HS-27A (cell line): Measurements from ENCODE around the gene RCC1.
"Not testable (repeated sequence)": the region's sequence is repeated elsewhere in the genome, so short reads cannot be mapped to it uniquely, and the experiment has no call there.

Experiments used
- DNase-seq: peaks from one replicate; pipeline ENCODE4 v3.0.0-alpha.2; 2012; ENCODE audit warnings: low read depth, missing footprints

The RCC1 gene

GRCh38 chr1:28505406-28506187 is at the start of gene RCC1:
Gene RCC1 (plus strand): TSS chr1:28506043. CDS start chr1:28529867, 23,824 bp downstream.
- DNase-seq, result peak; percentile 99

GRCh38 chr1:28456078-28456477 is 49.8 kb upstream of the RCC1 start:
- DNase-seq, result no peak

- DNase-seq, result no peak
These were observed 48.2 kb upstream of the RCC1 start for GRCh38 chr1:28457678-28458077.

- no peak for DNase-seq
These were observed 47.3 kb upstream of the RCC1 start for GRCh38 chr1:28458237-28459228.

GRCh38 chr1:28466226-28466778 is 39.5 kb upstream of the RCC1 start:
- DNase-seq, result no peak

GRCh38 chr1:28470146-28470545 is 35.7 kb upstream of the RCC1 start:
- no peak for DNase-seq

GRCh38 chr1:28479497-28479896 is 26.3 kb upstream of the RCC1 start:
- DNase-seq, result not testable (repeated sequence)

GRCh38 chr1:28480308-28480707 is 25.5 kb upstream of the RCC1 start:
- no peak for DNase-seq

GRCh38 chr1:28482138-28482537 is 23.7 kb upstream of the RCC1 start:
- DNase-seq, result no peak

- DNase-seq, result no peak
These were observed 23.1 kb upstream of the RCC1 start for GRCh38 chr1:28482702-28483101.

- no peak for DNase-seq
These were observed 11.1 kb upstream of the RCC1 start for GRCh38 chr1:28494737-28495136.

- no peak for DNase-seq
These were observed 6.3 kb upstream of the RCC1 start for GRCh38 chr1:28499553-28499952.

GRCh38 chr1:28501925-28502324 is 3.9 kb upstream of the RCC1 start:
- DNase-seq, result no peak

- DNase-seq, result no peak
These were observed 2.7 kb upstream of the RCC1 start for GRCh38 chr1:28503117-28503516.

GRCh38 chr1:28506907-28507246 is 1.0 kb downstream of the RCC1 start:
- no peak for DNase-seq

GRCh38 chr1:28507247-28507645 is 1.4 kb downstream of the RCC1 start:
- DNase-seq, result no peak

GRCh38 chr1:28507646-28508434 is 2.0 kb downstream of the RCC1 start:
- no peak for DNase-seq

- DNase-seq, result no peak
These were observed 2.6 kb downstream of the RCC1 start for GRCh38 chr1:28508435-28508754.

GRCh38 chr1:28509705-28510272 is 3.9 kb downstream of the RCC1 start:
- DNase-seq, result no peak

- DNase-seq, result no peak
These were observed 4.6 kb downstream of the RCC1 start for GRCh38 chr1:28510273-28510969.

- DNase-seq, result no peak
These were observed 5.2 kb downstream of the RCC1 start for GRCh38 chr1:28510970-28511440.
